ENCODE data around the gene GAS5. TPM values are rescaled to one million over a fixed set of nuclear protein-coding genes. Genes with fewer than 3 reads are reported as not detected.
A peak's percentile ranks its signal among the peaks of the same experiment; 100 is the strongest.

Gene GAS5
- total and polyA plus RNA-seq, 9 of the 15 experiments (the other 6 are each of a cell fraction or from before 2014, with no cell fraction given), result 565 to 1,860 (median 1,006) TPM

DNA sequence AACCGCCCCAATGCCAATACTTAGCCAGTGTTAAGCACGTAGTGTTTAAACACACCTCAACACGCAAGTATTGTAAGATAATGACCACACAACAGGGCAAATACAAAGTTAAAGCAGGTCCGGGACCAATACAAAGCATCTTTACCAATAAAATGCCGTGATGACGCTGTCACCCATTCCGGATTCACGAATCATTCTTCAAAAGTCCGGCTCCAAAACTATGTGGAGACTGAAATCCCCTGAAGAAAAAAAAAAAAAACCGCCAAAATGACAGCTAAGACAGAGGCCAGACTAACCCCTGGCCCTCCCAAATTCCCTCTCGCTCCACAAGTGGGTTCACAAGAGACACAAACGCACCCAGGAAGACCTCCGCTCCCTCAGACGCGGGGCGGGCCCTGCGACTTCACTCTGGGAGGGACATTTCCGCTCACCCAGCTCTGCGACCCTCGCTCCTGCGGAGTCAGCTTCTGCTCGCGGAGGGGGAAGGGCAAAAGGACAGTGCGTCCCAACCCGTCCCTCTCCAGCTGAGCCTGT is 43.9 kb downstream of the GAS5 start (continued):
- TF ChIP-seq RBBP5 (IDR thresholded peaks at IDR 0.05; ENCODE audit: borderline replicate concordance, insufficient read depth, low read length, poor library complexity, severe bottlenecking) (peak; percentile 30), ZNF175 (CRISPR knock-in tag; IDR thresholded peaks at IDR 0.05; ENCODE audit: low read depth) (no peak), WHSC1 (IDR thresholded peaks at IDR 0.05; ENCODE audit: low read length) (no peak), SIN3A (IDR thresholded peaks at IDR 0.05; ENCODE audit: borderline replicate concordance in 2 of 2, control insufficient read depth in 1 of 2, low read depth in 2 of 2, low read length in 2 of 2) (peak in 1 of 2 experiments; percentile 87; a peak in 1 of 4 replicates), TCF7 (IDR thresholded peaks at IDR 0.05; ENCODE audit: borderline replicate concordance) (no peak), POLR2H (tag; IDR thresholded peaks at IDR 0.05; ENCODE audit: low read depth) (no peak), RBM39 (optimal IDR thresholded peaks at IDR 0.05; ENCODE audit: low read depth, low read length) (peak; percentile 21), RAD21 (CRISPR knock-in tag; conservative IDR thresholded peaks at IDR 0.05 in 1 of 2, IDR thresholded peaks at IDR 0.05 in 1 of 2) (no peak), TFAM (CRISPR knock-in tag; conservative IDR thresholded peaks at IDR 0.05) (no peak), ZNF592 (IDR thresholded peaks at IDR 0.05) (no peak), SRF (CRISPR knock-in tag; IDR thresholded peaks at IDR 0.05) (0 out of 4 replicates have a peak, but pooled peaks of 1 of the 2 experiments have one; percentile 9), OTX1 (CRISPR knock-in tag; IDR thresholded peaks at IDR 0.05) (no peak), CCAR2 (IDR thresholded peaks at IDR 0.05; ENCODE audit: low read depth, low read length) (no peak), ILK (tag; IDR thresholded peaks at IDR 0.05; ENCODE audit: borderline replicate concordance, low read depth) (no peak)
- TF ChIP-seq, protein P1, sequence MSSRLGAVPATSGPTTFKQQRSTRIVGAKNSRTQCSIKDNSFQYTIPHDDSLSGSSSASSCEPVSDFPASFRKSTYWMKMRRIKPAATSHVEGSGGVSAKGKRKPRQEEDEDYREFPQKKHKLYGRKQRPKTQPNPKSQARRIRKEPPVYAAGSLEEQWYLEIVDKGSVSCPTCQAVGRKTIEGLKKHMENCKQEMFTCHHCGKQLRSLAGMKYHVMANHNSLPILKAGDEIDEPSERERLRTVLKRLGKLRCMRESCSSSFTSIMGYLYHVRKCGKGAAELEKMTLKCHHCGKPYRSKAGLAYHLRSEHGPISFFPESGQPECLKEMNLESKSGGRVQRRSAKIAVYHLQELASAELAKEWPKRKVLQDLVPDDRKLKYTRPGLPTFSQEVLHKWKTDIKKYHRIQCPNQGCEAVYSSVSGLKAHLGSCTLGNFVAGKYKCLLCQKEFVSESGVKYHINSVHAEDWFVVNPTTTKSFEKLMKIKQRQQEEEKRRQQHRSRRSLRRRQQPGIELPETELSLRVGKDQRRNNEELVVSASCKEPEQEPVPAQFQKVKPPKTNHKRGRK (tag; IDR thresholded peaks at IDR 0.05), result no peak
